ENCODE data around the gene LMNTD2.

DNA sequence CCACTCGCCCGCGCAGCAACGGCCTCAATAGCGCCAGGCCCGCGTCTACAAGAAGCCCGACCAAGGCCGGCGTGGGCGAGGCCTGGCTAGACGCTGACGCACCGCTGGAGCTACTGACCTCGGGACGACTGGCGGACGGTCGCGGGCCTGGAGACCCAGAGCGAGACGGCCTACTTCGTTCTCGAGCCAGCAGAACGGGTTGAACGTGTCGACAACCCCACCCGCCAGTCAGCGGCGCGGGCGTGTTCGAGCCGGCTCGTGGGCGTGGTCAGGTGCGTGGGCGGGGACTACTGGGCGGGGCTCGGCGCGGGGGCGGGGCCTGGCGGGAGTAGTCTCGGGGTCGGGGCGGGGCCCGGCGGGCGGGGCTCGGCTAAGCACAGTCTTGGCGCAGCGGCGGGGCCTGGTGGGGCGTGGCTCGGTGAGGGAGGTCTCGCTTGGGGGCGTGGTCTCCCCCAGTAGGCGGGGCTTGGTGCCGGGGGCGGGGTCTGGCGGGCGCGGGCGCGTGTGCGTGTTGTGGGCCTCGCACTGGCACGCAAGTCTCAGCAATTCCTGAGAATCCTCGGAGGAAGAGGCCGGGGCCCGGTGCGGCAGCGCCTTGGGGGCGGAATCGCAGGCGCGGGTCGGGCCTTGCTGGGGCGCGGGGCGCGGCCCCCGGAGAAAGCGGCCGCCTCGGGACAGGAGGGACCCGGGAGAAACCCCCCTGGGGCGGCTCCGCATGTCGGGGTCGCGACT is 53.4 kb downstream of the LMNTD2 start, which contains the start of gene RNH1:
- TF ChIP-seq, protein P1, sequence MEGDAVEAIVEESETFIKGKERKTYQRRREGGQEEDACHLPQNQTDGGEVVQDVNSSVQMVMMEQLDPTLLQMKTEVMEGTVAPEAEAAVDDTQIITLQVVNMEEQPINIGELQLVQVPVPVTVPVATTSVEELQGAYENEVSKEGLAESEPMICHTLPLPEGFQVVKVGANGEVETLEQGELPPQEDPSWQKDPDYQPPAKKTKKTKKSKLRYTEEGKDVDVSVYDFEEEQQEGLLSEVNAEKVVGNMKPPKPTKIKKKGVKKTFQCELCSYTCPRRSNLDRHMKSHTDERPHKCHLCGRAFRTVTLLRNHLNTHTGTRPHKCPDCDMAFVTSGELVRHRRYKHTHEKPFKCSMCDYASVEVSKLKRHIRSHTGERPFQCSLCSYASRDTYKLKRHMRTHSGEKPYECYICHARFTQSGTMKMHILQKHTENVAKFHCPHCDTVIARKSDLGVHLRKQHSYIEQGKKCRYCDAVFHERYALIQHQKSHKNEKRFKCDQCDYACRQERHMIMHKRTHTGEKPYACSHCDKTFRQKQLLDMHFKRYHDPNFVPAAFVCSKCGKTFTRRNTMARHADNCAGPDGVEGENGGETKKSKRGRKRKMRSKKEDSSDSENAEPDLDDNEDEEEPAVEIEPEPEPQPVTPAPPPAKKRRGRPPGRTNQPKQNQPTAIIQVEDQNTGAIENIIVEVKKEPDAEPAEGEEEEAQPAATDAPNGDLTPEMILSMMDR (IDR thresholded peaks at IDR 0.05), result no peak
- TF ChIP-seq EZH2 (IDR thresholded peaks at IDR 0.05), result no peak
- no peak for TF ChIP-seq EZH2phosphoT487 (IDR thresholded peaks at IDR 0.05)

Measured in neural progenitor cell (in vitro differentiated cells).